GM18873 (cell line): Measurements from ENCODE around the gene RAPGEF2.
"Not testable (repeated sequence)": the region's sequence is repeated elsewhere in the genome, so short reads cannot be mapped to it uniquely, and the experiment has no call there.

Experiments used
- ATAC-seq: cut with Tn5 transposase; IDR thresholded peaks from one replicate; pipeline ENCODE4 v1.9.1; 2021; ENCODE audit warnings: mild to moderate bottlenecking, moderate library complexity, moderate number of reproducible peaks; ENCODE audit not compliant: unreplicated experiment, low FRiP score

Gene RAPGEF2

GRCh38 chr4:159227984-159228383 is 125.1 kb downstream of the RAPGEF2 start:
- ATAC-seq, result no peak

- ATAC-seq, result no peak
These were observed 126.3 kb downstream of the RAPGEF2 start for GRCh38 chr4:159229164-159229563.

GRCh38 chr4:159232465-159233106 is 129.7 kb downstream of the RAPGEF2 start:
- ATAC-seq, result no peak

GRCh38 chr4:159235779-159236368 is 133.0 kb downstream of the RAPGEF2 start:
- no peak for ATAC-seq

- ATAC-seq, result no peak
These were observed 135.1 kb downstream of the RAPGEF2 start for GRCh38 chr4:159237975-159238374.

- no peak for ATAC-seq
These were observed 135.8 kb downstream of the RAPGEF2 start for GRCh38 chr4:159238631-159239030.

- no peak for ATAC-seq
These were observed 136.8 kb downstream of the RAPGEF2 start for GRCh38 chr4:159239629-159240028.

GRCh38 chr4:159240046-159240445 is 137.2 kb downstream of the RAPGEF2 start:
- no peak for ATAC-seq

GRCh38 chr4:159240687-159241086 is 137.8 kb downstream of the RAPGEF2 start:
- ATAC-seq, result no peak

- ATAC-seq, result no peak
These were observed 139.5 kb downstream of the RAPGEF2 start for GRCh38 chr4:159242427-159242826.

- no peak for ATAC-seq
These were observed 145.7 kb downstream of the RAPGEF2 start for GRCh38 chr4:159248384-159249178.

GRCh38 chr4:159250751-159251325 is 148.0 kb downstream of the RAPGEF2 start:
- ATAC-seq, result no peak

- ATAC-seq, result not testable (repeated sequence)
These were observed 148.7 kb downstream of the RAPGEF2 start for GRCh38 chr4:159251580-159251979.

- no peak for ATAC-seq
These were observed 149.6 kb downstream of the RAPGEF2 start for GRCh38 chr4:159252491-159252890.

- no peak for ATAC-seq
These were observed 153.2 kb downstream of the RAPGEF2 start for GRCh38 chr4:159256037-159256436.

GRCh38 chr4:159258889-159259560 is 156.1 kb downstream of the RAPGEF2 start:
- ATAC-seq, result no peak

- ATAC-seq, result no peak
These were observed 161.2 kb downstream of the RAPGEF2 start for GRCh38 chr4:159264057-159264456.

GRCh38 chr4:159266981-159267868 is 164.3 kb downstream of the RAPGEF2 start:
- no peak for ATAC-seq

GRCh38 chr4:159267869-159268285 is 165.0 kb downstream of the RAPGEF2 start:
- no peak for ATAC-seq

GRCh38 chr4:159268607-159269006 is 165.7 kb downstream of the RAPGEF2 start:
- ATAC-seq, result no peak
